RWPE2 (cell line): ENCODE results near the gene MARK2.

Experiments
- ATAC-seq: fragments of 200-7000 bp; cut with Tn5 transposase; 3 replicates; pipeline ENCODE4 v1.9.1; 2021; ENCODE audit warnings: low read depth
- DNase-seq: peaks from one replicate; pipeline ENCODE4 v3.0.0-alpha.2; 2020; ENCODE audit warnings: low spot score
- H3K27ac ChIP-seq: fragments of 450-650 bp; 2 replicates; pipeline ENCODE4 v1.5.1; 2017; ENCODE audit warnings: mild to moderate bottlenecking; ENCODE audit not compliant: poor library complexity, severe bottlenecking
- H3K27me3 ChIP-seq: fragments of 250-450 bp; sonication (Bioruptor Pico); 2 replicates; pipeline ENCODE4 v1.5.1; 2021; ENCODE audit warnings: mild to moderate bottlenecking, moderate library complexity; ENCODE audit not compliant: insufficient read depth, poor library complexity, severe bottlenecking
- H3K36me3 ChIP-seq: fragments of 250-450 bp; sonication (Bioruptor Pico); 2 replicates; pipeline ENCODE4 v1.5.1; 2020; ENCODE audit warnings: low read depth, mild to moderate bottlenecking, moderate library complexity
- H3K4me1 ChIP-seq: fragments of 250-450 bp; sonication (Bioruptor Pico); 2 replicates; pipeline ENCODE4 v1.5.1; 2021; ENCODE audit warnings: mild to moderate bottlenecking, moderate library complexity; ENCODE audit not compliant: insufficient read depth, poor library complexity, severe bottlenecking
- H3K4me3 ChIP-seq: fragments of 250-450 bp; sonication (Bioruptor Pico); 2 replicates; pipeline ENCODE4 v1.5.1; 2021; ENCODE audit warnings: mild to moderate bottlenecking, moderate library complexity; ENCODE audit not compliant: severe bottlenecking
- H3K9me3 ChIP-seq: fragments of 250-450 bp; sonication (Bioruptor Pico); 2 replicates; pipeline ENCODE4 v1.5.1; 2021; ENCODE audit warnings: mild to moderate bottlenecking, moderate library complexity; ENCODE audit not compliant: severe bottlenecking
- TF ChIP-seq, protein P1 (sequence below): fragments of 450-650 bp; IDR thresholded peaks from one replicate; pipeline ENCODE4 v1.5.1; 2017; ENCODE audit warnings: mild to moderate bottlenecking, moderate library complexity; ENCODE audit not compliant: poor library complexity, severe bottlenecking

MARK2 gene

DNA sequence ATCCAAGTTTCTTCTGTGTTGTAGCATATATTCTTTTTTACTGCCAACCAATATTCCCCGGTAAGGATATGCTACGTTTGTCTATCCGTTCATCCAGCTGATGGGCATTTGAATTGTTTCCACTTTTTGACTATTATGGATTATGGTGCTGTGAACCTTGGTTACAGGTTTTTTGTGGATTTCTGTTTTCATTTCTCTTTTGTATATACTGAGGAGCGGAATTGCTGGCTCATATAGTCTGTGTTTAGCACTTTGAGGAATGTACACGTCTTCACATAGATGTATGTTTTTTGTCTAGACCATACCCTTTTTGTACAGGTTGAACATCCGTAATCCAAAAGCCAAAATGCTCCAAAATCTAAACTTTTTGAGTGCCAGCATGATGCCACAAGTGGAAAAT lies 54.4 kb downstream of the MARK2 start:
- no peak for DNase-seq
- Histone ChIP-seq H3K4me1 (peaks cover 2% of the 10 kb centered on the region), H3K27me3 (no peaks in the 10 kb centered on the region), H3K4me3 (no peak overlapping the region), H3K9me3 (no peaks in the 10 kb centered on the region), H3K27ac (no peak overlapping the region), H3K36me3 (peaks cover 55% of the 10 kb centered on the region)
- TF ChIP-seq, protein P1, sequence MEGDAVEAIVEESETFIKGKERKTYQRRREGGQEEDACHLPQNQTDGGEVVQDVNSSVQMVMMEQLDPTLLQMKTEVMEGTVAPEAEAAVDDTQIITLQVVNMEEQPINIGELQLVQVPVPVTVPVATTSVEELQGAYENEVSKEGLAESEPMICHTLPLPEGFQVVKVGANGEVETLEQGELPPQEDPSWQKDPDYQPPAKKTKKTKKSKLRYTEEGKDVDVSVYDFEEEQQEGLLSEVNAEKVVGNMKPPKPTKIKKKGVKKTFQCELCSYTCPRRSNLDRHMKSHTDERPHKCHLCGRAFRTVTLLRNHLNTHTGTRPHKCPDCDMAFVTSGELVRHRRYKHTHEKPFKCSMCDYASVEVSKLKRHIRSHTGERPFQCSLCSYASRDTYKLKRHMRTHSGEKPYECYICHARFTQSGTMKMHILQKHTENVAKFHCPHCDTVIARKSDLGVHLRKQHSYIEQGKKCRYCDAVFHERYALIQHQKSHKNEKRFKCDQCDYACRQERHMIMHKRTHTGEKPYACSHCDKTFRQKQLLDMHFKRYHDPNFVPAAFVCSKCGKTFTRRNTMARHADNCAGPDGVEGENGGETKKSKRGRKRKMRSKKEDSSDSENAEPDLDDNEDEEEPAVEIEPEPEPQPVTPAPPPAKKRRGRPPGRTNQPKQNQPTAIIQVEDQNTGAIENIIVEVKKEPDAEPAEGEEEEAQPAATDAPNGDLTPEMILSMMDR = no peak
- ATAC-seq = no peak

DNA sequence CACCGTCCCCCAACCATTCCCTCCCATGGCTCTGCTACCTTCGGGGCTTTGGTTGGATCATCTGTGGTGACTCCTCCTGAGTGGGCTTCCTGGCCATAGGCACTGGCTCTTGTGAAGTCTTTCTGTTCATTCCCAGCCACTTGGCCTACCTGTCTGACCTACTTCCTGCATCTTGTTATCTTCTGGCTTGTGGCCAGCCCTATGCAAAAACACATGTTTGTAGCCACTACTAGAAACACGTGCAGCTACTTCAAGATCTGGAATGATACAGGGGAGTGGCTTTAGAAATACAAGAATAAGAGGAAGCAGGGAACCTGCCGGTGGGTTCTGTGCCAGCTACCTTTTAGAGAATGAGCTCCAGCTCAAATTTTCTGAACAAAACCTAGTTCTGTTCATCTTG lies 57.2 kb downstream of the MARK2 start:
- DNase-seq = no peak
- no peak for ATAC-seq
- Histone ChIP-seq H3K27ac (no peak overlapping the region), H3K9me3 (no peaks in the 10 kb centered on the region), H3K36me3 (peaks cover 72% of the 10 kb centered on the region), H3K4me3 (no peak overlapping the region), H3K27me3 (no peaks in the 10 kb centered on the region), H3K4me1 (no peaks in the 10 kb centered on the region)
- TF ChIP-seq, protein P1 = no peak

DNA sequence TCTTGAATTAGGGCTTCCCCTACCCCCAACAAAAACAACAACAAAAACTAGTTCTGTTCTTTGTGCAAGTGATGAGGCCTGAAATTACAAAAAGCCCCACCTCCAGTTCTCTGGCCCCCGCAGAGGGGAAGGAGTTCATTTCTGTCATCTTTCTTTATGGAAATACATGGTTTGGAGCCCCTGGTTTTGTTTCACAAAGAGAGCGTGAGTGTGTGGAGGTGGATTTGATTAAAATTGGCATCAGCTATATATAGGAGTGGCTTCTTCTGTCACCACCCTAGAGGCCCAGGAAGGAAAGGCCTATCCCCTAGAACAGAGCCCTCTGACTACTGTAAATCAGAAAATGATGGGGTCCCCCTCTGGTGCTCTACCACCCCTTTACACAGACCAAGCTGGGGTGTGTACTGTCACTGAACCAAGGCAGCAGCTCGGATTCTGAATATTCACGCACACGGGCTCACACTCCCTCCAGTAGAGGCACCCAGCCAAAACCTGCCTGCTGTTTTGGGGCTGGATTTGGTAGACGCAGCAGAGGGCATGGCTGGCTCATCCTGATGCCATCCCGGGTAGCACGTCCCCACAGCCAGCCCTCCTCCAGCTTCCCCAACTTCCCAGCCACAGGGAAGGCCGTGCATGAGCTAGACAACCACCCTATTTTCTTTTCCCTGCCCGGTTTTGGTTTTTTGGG lies 58.7 kb downstream of the MARK2 start:
- ATAC-seq = no peak
- no peaks in the 10 kb centered on the region for H3K9me3 ChIP-seq
- no peak overlapping the region for H3K27ac ChIP-seq
- peaks cover 73% of the 10 kb centered on the region for H3K36me3 ChIP-seq
- no peak for DNase-seq
- no peak overlapping the region for H3K4me3 ChIP-seq
- no peaks in the 10 kb centered on the region for H3K27me3 ChIP-seq
- H3K4me1 ChIP-seq = no peaks in the 10 kb centered on the region
- TF ChIP-seq, protein P1 = no peak

GRCh38 chr11:63901660-63902059 lies 62.8 kb downstream of the MARK2 start:
- Histone ChIP-seq H3K27me3 (no peaks in the 10 kb centered on the region), H3K36me3 (peaks cover 85% of the 10 kb centered on the region), H3K9me3 (no peaks in the 10 kb centered on the region), H3K4me3 (no peak overlapping the region), H3K27ac (no peak overlapping the region), H3K4me1 (no peaks in the 10 kb centered on the region)
- 0 out of 3 replicates have a peak, but pooled peaks have one; percentile 24 for ATAC-seq
- TF ChIP-seq, protein P1 = no peak
- DNase-seq = no peak

DNA sequence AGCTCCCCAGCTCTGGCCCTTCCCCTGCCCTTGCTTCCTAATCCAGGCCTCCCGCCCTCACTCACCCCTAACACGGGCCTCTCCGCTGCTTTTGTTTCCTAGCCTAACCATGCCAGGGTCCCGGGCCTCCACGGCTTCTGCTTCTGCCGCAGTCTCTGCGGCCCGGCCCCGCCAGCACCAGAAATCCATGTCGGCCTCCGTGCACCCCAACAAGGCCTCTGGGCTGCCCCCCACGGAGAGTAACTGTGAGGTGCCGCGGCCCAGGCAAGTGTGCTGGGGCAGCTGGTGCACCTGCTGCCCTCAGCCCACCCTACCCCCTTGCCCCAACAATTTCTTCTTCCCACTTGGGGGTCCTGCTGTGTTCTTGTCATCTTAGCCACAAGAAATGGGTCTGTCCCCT lies 65.0 kb downstream of the MARK2 start:
- no peak for ATAC-seq
- Histone ChIP-seq H3K4me3 (no peak overlapping the region), H3K9me3 (no peaks in the 10 kb centered on the region), H3K36me3 (peaks cover 75% of the 10 kb centered on the region), H3K27ac (no peak overlapping the region), H3K4me1 (no peaks in the 10 kb centered on the region), H3K27me3 (no peaks in the 10 kb centered on the region)
- TF ChIP-seq, protein P1 = no peak
- DNase-seq = no peak
